Measurements from ENCODE around the gene EPHB2.

The EPHB2 gene

DNA sequence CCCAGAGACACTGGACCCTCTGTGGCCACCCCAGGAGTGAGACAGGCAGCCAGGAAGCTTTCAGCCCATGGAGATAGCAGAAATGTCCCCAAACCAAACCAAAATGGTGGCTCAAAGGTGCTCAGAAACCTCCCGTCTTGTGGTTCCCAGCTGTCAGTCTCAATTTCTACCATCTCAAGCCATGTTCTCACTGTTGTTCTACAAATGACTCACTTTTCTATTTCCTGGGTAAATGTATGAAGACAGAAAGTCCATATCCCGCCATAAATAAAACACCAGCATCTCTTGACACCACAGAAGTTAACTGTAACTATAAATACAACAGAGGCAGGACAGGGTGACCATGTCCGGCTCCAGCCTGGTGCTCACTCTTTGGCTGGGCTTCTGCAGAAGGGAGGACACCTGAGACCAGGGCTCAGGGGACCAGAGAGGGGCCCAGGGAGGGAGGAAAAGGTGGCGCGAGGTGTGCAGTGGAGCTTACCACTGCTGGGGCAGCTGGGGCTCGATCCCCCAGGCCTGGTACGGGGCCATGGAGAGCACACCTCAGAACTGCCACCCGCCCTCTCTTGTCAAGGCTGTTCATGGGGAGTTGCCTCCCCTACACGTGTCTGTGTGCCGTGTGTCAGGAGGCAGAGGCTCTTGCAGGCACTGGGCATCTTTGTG is 43.6 kb downstream of the EPHB2 start:
- Histone ChIP-seq H3K9me3 (ENCODE audit: severe bottlenecking) (no peaks in the 10 kb centered on the region), H3K27me3 (ENCODE audit: insufficient read depth, poor library complexity, severe bottlenecking) (no peaks in the 10 kb centered on the region), H3K4me1 (ENCODE audit: insufficient read depth, poor library complexity, severe bottlenecking) (peaks cover 27% of the 10 kb centered on the region), H3K27ac (ENCODE audit: poor library complexity, severe bottlenecking) (no peak overlapping the region), H3K36me3 (ENCODE audit: low read depth) (no peaks in the 10 kb centered on the region), H3K4me3 (ENCODE audit: severe bottlenecking) (no peak overlapping the region)
- TF ChIP-seq, protein P1, sequence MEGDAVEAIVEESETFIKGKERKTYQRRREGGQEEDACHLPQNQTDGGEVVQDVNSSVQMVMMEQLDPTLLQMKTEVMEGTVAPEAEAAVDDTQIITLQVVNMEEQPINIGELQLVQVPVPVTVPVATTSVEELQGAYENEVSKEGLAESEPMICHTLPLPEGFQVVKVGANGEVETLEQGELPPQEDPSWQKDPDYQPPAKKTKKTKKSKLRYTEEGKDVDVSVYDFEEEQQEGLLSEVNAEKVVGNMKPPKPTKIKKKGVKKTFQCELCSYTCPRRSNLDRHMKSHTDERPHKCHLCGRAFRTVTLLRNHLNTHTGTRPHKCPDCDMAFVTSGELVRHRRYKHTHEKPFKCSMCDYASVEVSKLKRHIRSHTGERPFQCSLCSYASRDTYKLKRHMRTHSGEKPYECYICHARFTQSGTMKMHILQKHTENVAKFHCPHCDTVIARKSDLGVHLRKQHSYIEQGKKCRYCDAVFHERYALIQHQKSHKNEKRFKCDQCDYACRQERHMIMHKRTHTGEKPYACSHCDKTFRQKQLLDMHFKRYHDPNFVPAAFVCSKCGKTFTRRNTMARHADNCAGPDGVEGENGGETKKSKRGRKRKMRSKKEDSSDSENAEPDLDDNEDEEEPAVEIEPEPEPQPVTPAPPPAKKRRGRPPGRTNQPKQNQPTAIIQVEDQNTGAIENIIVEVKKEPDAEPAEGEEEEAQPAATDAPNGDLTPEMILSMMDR (IDR thresholded peaks at IDR 0.05; ENCODE audit: poor library complexity, severe bottlenecking), result no peak
- no peak for DNase-seq (ENCODE audit: low spot score)
- ATAC-seq (ENCODE audit: low read depth), result no peak

- TF ChIP-seq, protein P1 (IDR thresholded peaks at IDR 0.05; ENCODE audit: poor library complexity, severe bottlenecking), result no peak
- no peaks in the 10 kb centered on the region for H3K36me3 ChIP-seq (ENCODE audit: low read depth)
- DNase-seq (ENCODE audit: low spot score), result no peak
- H3K4me3 ChIP-seq (ENCODE audit: severe bottlenecking), result no peak overlapping the region
- no peaks in the 10 kb centered on the region for H3K27me3 ChIP-seq (ENCODE audit: insufficient read depth, poor library complexity, severe bottlenecking)
- H3K9me3 ChIP-seq (ENCODE audit: severe bottlenecking), result no peaks in the 10 kb centered on the region
- H3K27ac ChIP-seq (ENCODE audit: poor library complexity, severe bottlenecking), result no peak overlapping the region
- ATAC-seq (ENCODE audit: low read depth), result no peak
- peaks cover 24% of the 10 kb centered on the region for H3K4me1 ChIP-seq (ENCODE audit: insufficient read depth, poor library complexity, severe bottlenecking)
Measured at GRCh38 chr1:22754824-22755223, 44.2 kb downstream of the EPHB2 start.

DNA sequence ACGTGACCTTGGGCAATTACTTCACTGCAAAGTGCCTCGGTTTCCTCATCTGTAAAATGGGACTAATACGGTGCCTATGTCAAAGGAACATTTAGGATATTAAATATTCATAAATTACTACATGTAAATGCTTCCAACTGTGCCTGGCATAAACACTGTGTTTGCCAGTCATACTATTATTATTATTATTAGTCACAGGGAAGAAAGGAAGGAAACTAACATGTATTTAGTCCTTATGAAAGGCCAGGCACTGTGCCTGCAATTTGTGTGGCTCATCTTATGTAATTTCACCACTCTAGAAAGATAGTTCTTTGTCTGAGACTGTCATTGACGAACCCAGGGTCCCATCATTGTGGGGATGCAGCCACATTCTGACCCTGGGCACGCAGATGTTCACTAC is 45.0 kb downstream of the EPHB2 start:
- Histone ChIP-seq H3K27ac (ENCODE audit: poor library complexity, severe bottlenecking) (no peak overlapping the region), H3K27me3 (ENCODE audit: insufficient read depth, poor library complexity, severe bottlenecking) (no peaks in the 10 kb centered on the region), H3K36me3 (ENCODE audit: low read depth) (no peaks in the 10 kb centered on the region), H3K4me3 (ENCODE audit: severe bottlenecking) (no peak overlapping the region), H3K9me3 (ENCODE audit: severe bottlenecking) (no peaks in the 10 kb centered on the region), H3K4me1 (ENCODE audit: insufficient read depth, poor library complexity, severe bottlenecking) (peaks cover 16% of the 10 kb centered on the region)
- ATAC-seq (ENCODE audit: low read depth), result no peak
- TF ChIP-seq, protein P1 (IDR thresholded peaks at IDR 0.05; ENCODE audit: poor library complexity, severe bottlenecking), result no peak
- DNase-seq (ENCODE audit: low spot score), result no peak

GRCh38 chr1:22756125-22756735 is 45.6 kb downstream of the EPHB2 start:
- H3K4me1 ChIP-seq (ENCODE audit: insufficient read depth, poor library complexity, severe bottlenecking), result peaks cover 10% of the 10 kb centered on the region
- no peaks in the 10 kb centered on the region for H3K9me3 ChIP-seq (ENCODE audit: severe bottlenecking)
- no peak for ATAC-seq (ENCODE audit: low read depth)
- DNase-seq (ENCODE audit: low spot score), result no peak
- H3K27me3 ChIP-seq (ENCODE audit: insufficient read depth, poor library complexity, severe bottlenecking), result no peaks in the 10 kb centered on the region
- TF ChIP-seq, protein P1 (IDR thresholded peaks at IDR 0.05; ENCODE audit: poor library complexity, severe bottlenecking), result no peak
- H3K4me3 ChIP-seq (ENCODE audit: severe bottlenecking), result no peak overlapping the region
- no peak overlapping the region for H3K27ac ChIP-seq (ENCODE audit: poor library complexity, severe bottlenecking)
- no peaks in the 10 kb centered on the region for H3K36me3 ChIP-seq (ENCODE audit: low read depth)

- no peak overlapping the region for H3K4me3 ChIP-seq (ENCODE audit: severe bottlenecking)
- no peaks in the 10 kb centered on the region for H3K27me3 ChIP-seq (ENCODE audit: insufficient read depth, poor library complexity, severe bottlenecking)
- H3K4me1 ChIP-seq (ENCODE audit: insufficient read depth, poor library complexity, severe bottlenecking), result no peaks in the 10 kb centered on the region
- DNase-seq (ENCODE audit: low spot score) (no peak), ATAC-seq (ENCODE audit: low read depth) (peak; percentile 54)
- TF ChIP-seq, protein P1 (IDR thresholded peaks at IDR 0.05; ENCODE audit: poor library complexity, severe bottlenecking), result no peak
- no peak overlapping the region for H3K27ac ChIP-seq (ENCODE audit: poor library complexity, severe bottlenecking)
- H3K36me3 ChIP-seq (ENCODE audit: low read depth), result no peaks in the 10 kb centered on the region
- H3K9me3 ChIP-seq (ENCODE audit: severe bottlenecking), result no peaks in the 10 kb centered on the region
Measured at GRCh38 chr1:22760455-22760854, 49.8 kb downstream of the EPHB2 start.
